H1 (cell line): Measurements from ENCODE around the gene CDH8. TPM values are rescaled to one million over a fixed set of nuclear protein-coding genes. Genes with fewer than 3 reads are reported as not detected.

ENCODE experiments used
- CTCF ChIA-PET: fragments of 300-600 bp; sonication (Branson Sonifier 250); formaldehyde crosslinking; loops from one replicate; lab custom pipeline; 2021; ENCODE audit not compliant: partially characterized antibody; lab: Charles Lee
- POLR2A ChIA-PET: fragments of 300-600 bp; sonication (Branson Sonifier 250); formaldehyde crosslinking; loops from one replicate; lab custom pipeline; 2021; ENCODE audit warnings: inconsistent platforms; ENCODE audit not compliant: partially characterized antibody; lab: Charles Lee
- DNase-seq, 2 experiments: peaks; one replicate each; pipeline versions ENCODE4 v3.0.0 to v3.0.0-alpha.2; 2010 to 2022; ENCODE audit warnings: low spot score in 2 of 2, low read depth in 1 of 2, mixed read lengths in 1 of 2
- FAIRE-seq: peaks from 2 replicates; lab custom pipeline; 2011; peaks lifted over from hg19 to GRCh38; lab: Jason Lieb, UNC
- H2AFZ ChIP-seq: 2 replicates; pipeline ENCODE4 v1.8.1; 2012; ENCODE audit warnings: low read length, inconsistent platforms
- H2AK5ac ChIP-seq: 2 replicates; pipeline ENCODE4 v1.6.1; 2013; ENCODE audit warnings: low read depth, low read length
- H2BK120ac ChIP-seq: replicated peaks from 2 replicates; pipeline ENCODE3; 2013; ENCODE audit warnings: low read depth, low read length, inconsistent platforms
- H2BK12ac ChIP-seq: 2 replicates; pipeline ENCODE4 v1.6.1; 2013; ENCODE audit warnings: low read depth, low read length
- H2BK15ac ChIP-seq: 2 replicates; pipeline ENCODE4 v1.6.1; 2013; ENCODE audit warnings: low read length
- H2BK20ac ChIP-seq: 2 replicates; pipeline ENCODE4 v1.6.1; 2013; ENCODE audit warnings: low read length
- H2BK5ac ChIP-seq: 2 replicates; pipeline ENCODE4 v1.6.1; 2013; ENCODE audit warnings: low read depth, low read length
- H3K14ac ChIP-seq: 2 replicates; pipeline ENCODE4 v1.6.1; 2013; ENCODE audit warnings: inconsistent platforms; ENCODE audit not compliant: insufficient read length
- H3K18ac ChIP-seq: 2 replicates; pipeline ENCODE4 v1.6.1; 2013; ENCODE audit warnings: low read length; ENCODE audit errors: extremely low read depth
- H3K23ac ChIP-seq: 2 replicates; pipeline ENCODE4 v1.6.1; 2013; ENCODE audit warnings: inconsistent platforms; ENCODE audit not compliant: insufficient read length
- H3K23me2 ChIP-seq: 2 replicates; pipeline ENCODE4 v1.6.1; 2013; ENCODE audit warnings: low read depth, low read length
- H3K27ac ChIP-seq: 2 replicates; pipeline ENCODE4 v1.6.1; 2011; ENCODE audit warnings: low read depth, low read length, inconsistent platforms
- H3K27me3 ChIP-seq, 4 experiments: replicated peaks in 1 of 4; 1 replicate in 1 of 4; 2 replicates in 3 of 4; pipeline versions ENCODE4 v1.6.1 to v1.8.1; 2011 to 2013; ENCODE audit warnings: low read length in 3 of 4, mild to moderate bottlenecking in 3 of 4, inconsistent platforms in 2 of 4, mixed read lengths in 2 of 4, moderate library complexity in 1 of 4; ENCODE audit not compliant: control insufficient read depth in 3 of 4, insufficient read depth in 3 of 4; ENCODE audit errors: extremely low read depth in 1 of 4
- H3K36me3 ChIP-seq, 4 experiments: 2 replicates each; pipeline versions ENCODE4 v1.6.1 to v1.8.1; 2011 to 2013; ENCODE audit warnings: mild to moderate bottlenecking in 4 of 4, low read length in 3 of 4, moderate library complexity in 2 of 4, control low read depth in 1 of 4, inconsistent platforms in 1 of 4; ENCODE audit not compliant: insufficient read depth in 4 of 4, control insufficient read depth in 2 of 4
- H3K4ac ChIP-seq: replicated peaks from 2 replicates; pipeline ENCODE3; 2013; ENCODE audit warnings: low read length, low read depth, mixed read lengths, inconsistent platforms; ENCODE audit not compliant: insufficient read length
- H3K4me1 ChIP-seq, 4 experiments: replicated peaks in 1 of 4; 1 replicate in 1 of 4; 2 replicates in 3 of 4; pipeline versions ENCODE4 v1.6.1 to v1.8.1; 2011 to 2013; ENCODE audit warnings: low read length in 3 of 4, inconsistent platforms in 2 of 4, mixed read lengths in 1 of 4; ENCODE audit not compliant: insufficient read depth in 4 of 4, control insufficient read depth in 3 of 4
- H3K4me2 ChIP-seq, 2 experiments: 2 replicates each; pipeline versions ENCODE4 v1.6.1 to v1.8.1; 2011 to 2013; ENCODE audit warnings: low read depth in 2 of 2, low read length in 2 of 2, control low read depth in 1 of 2, inconsistent platforms in 1 of 2, mild to moderate bottlenecking in 1 of 2; ENCODE audit not compliant: insufficient read depth in 1 of 2
- H3K4me3 ChIP-seq, 4 experiments: fragments of 200-600, 300-600 bp in 1 of 4; sonication (generic), shearing (Covaris generic), sonication (Bioruptor Twin) in 1 of 4; 2 replicates each; pipeline versions ENCODE4 v1.5.1 to v1.8.1; 2011 to 2016; ENCODE audit warnings: low read length in 4 of 4, low read depth in 3 of 4, control low read depth in 2 of 4, inconsistent platforms in 2 of 4, mild to moderate bottlenecking in 2 of 4, mixed read lengths in 1 of 4, moderate library complexity in 1 of 4; ENCODE audit not compliant: insufficient read depth in 2 of 4; ENCODE audit errors: extremely low read depth in 1 of 4
- H3K56ac ChIP-seq: replicated peaks from 2 replicates; pipeline ENCODE3; 2013; ENCODE audit warnings: low read depth, mild to moderate bottlenecking, mixed read lengths, low read length, inconsistent platforms; ENCODE audit not compliant: insufficient read length
- H3K79me1 ChIP-seq: 2 replicates; pipeline ENCODE4 v1.6.1; 2013; ENCODE audit warnings: low read depth, low read length, control low read depth
- H3K79me2 ChIP-seq, 2 experiments: 2 replicates each; pipeline versions ENCODE4 v1.6.1 to v1.8.1; 2012 to 2013; ENCODE audit warnings: low read length in 2 of 2, mild to moderate bottlenecking in 2 of 2, inconsistent platforms in 1 of 2; ENCODE audit not compliant: insufficient read depth in 2 of 2, control insufficient read depth in 1 of 2
- H3K9ac ChIP-seq, 4 experiments: replicated peaks in 1 of 4; 1 replicate in 1 of 4; 2 replicates in 3 of 4; pipeline versions ENCODE4 v1.6.1 to v1.8.1; 2011 to 2013; ENCODE audit warnings: low read depth in 3 of 4, low read length in 3 of 4, control low read depth in 2 of 4, mild to moderate bottlenecking in 2 of 4, moderate library complexity in 2 of 4, inconsistent platforms in 1 of 4; ENCODE audit errors: extremely low read depth in 1 of 4
- H3K9me3 ChIP-seq, 2 experiments: 2 replicates each; pipeline versions ENCODE4 v1.6.1 to v1.8.1; 2012 to 2013; ENCODE audit warnings: mild to moderate bottlenecking in 2 of 2, moderate library complexity in 2 of 2, control low read depth in 1 of 2, inconsistent platforms in 1 of 2, low read depth in 1 of 2, low read length in 1 of 2, mixed read lengths in 1 of 2; ENCODE audit not compliant: insufficient read depth in 2 of 2
- H4K20me1 ChIP-seq, 2 experiments: replicated peaks in 1 of 2; 2 replicates each; pipeline versions ENCODE3 to v1.8.1; 2011 to 2013; ENCODE audit warnings: inconsistent platforms in 2 of 2, low read length in 2 of 2, mild to moderate bottlenecking in 1 of 2; ENCODE audit not compliant: insufficient read depth in 2 of 2, control insufficient read depth in 1 of 2
- H4K5ac ChIP-seq: 2 replicates; pipeline ENCODE4 v1.6.1; 2013; ENCODE audit warnings: low read length, low read depth, mixed read lengths, inconsistent platforms; ENCODE audit not compliant: insufficient read length
- H4K8ac ChIP-seq: 2 replicates; pipeline ENCODE4 v1.8.0; 2013; ENCODE audit warnings: mild to moderate bottlenecking, moderate library complexity, low read length, inconsistent platforms; ENCODE audit not compliant: insufficient read depth; ENCODE audit errors: extremely low read depth
- H4K91ac ChIP-seq: replicated peaks from 2 replicates; pipeline ENCODE3; 2013; ENCODE audit warnings: low read length, mixed read lengths, inconsistent platforms; ENCODE audit not compliant: insufficient read length
- ASH2L ChIP-seq: fragments of 200-600, 300-600 bp; sonication (generic); IDR thresholded peaks from one replicate; pipeline ENCODE4 v1.7.1; 2017; ENCODE audit warnings: low read length
- ATF2 ChIP-seq: IDR thresholded peaks from 2 replicates; pipeline ENCODE4 v1.6.1; 2012; ENCODE audit warnings: low read length, inconsistent platforms
- HDAC6 ChIP-seq: IDR thresholded peaks from one replicate; pipeline ENCODE4 v1.7.1; 2012; ENCODE audit warnings: low read depth, mild to moderate bottlenecking, inconsistent platforms, low read length, moderate library complexity
- POU5F1 ChIP-seq: IDR thresholded peaks from 2 replicates; pipeline ENCODE4 v1.6.1; 2011; ENCODE audit warnings: low read depth, mild to moderate bottlenecking, low read length, moderate library complexity
- RXRA ChIP-seq: IDR thresholded peaks from 2 replicates; pipeline ENCODE4 v1.6.1; 2011; ENCODE audit warnings: low read depth, mild to moderate bottlenecking, low read length, moderate library complexity; ENCODE audit not compliant: insufficient read depth
- SP4 ChIP-seq: IDR thresholded peaks from 2 replicates; pipeline ENCODE4 v1.6.1; 2012; ENCODE audit warnings: low read length, inconsistent platforms
- SUZ12 ChIP-seq: fragments of 200-600 bp; sonication (generic); IDR thresholded peaks from 2 replicates; pipeline ENCODE4 v1.6.1; 2012; ENCODE audit warnings: mild to moderate bottlenecking, inconsistent platforms, low read length, moderate library complexity, mixed read lengths
- WGBS, 2 experiments: shearing (Covaris generic) in 1 of 2; methylation state at CpG; one replicate each; pipeline versions ENCODE4 v1.1.6 to v1.1.7; 2013 to 2015; ENCODE audit warnings: low lambda C conversion rate in 2 of 2, mixed read lengths in 2 of 2, inconsistent platforms in 1 of 2, low coverage in 1 of 2, missing lambda C conversion rate in 1 of 2; ENCODE audit not compliant: insufficient replicate concordance in 2 of 2, insufficient coverage in 1 of 2, insufficient read length in 1 of 2; ENCODE audit errors: extremely low coverage in 1 of 2, missing lambda C conversion rate in 1 of 2; 5-methylcytosine and 5-hydroxymethylcytosine counted together
- polyA plus RNA-seq, 7 experiments: library from polyadenylated mRNA; depleted of rRNA in 3 of 7; stranded (reverse) in 5 of 7; unstranded in 2 of 7; fragments of >200 nt in 5 of 7; fragments of 200-250 nt in 2 of 7; gene quantifications; 1 replicate in 5 of 7; 2 replicates in 1 of 7; 4 replicates in 1 of 7; pipeline versions ENCODE4 v1.2.1 to v1.2.3, GENCODE V29; 2011 to 2013; ENCODE audit warnings: missing spikeins in 2 of 7, mixed read lengths in 2 of 7
- total RNA-seq: library from RNA; stranded (reverse); fragmentation: NEBNext Ultra II Directional; extraction: Animal tissue kit (Norgen Biotek cat#: 25700); gene quantifications from 2 replicates; pipeline ENCODE4 v1.2.1, GENCODE V29; 2021

CDH8 gene
- total and polyA plus RNA-seq, 2 of the 8 experiments (the other 6 are each of a cell fraction or from before 2014, with no cell fraction given), result 7.7 to 8.4 TPM

GRCh38 chr16:61681124-61681523 lies 355.1 kb downstream of the CDH8 start:
- Histone ChIP-seq H3K18ac (no peak overlapping the region), H3K4ac (no peak overlapping the region), H4K5ac (no peak overlapping the region), H3K27me3 (no peaks in the 10 kb centered on the region), H3K4me2 (no peak overlapping the region), H2BK20ac (no peak overlapping the region), H2AFZ (no peak overlapping the region), H2BK5ac (no peak overlapping the region), H3K27ac (no peak overlapping the region), H4K8ac (no peak overlapping the region)
- FAIRE-seq, result no peak
- CTCF ChIA-PET, result interaction anchor here (1.2 to 1.3 kb wide), 3 partner anchors 9 to 361 kb away, joined by 3 to 4 read pairs (median 3); no protein-coding TSS in a partner anchor
- TF ChIP-seq ASH2L, result no peak
- no peak for TF ChIP-seq SUZ12
- no peak for TF ChIP-seq ATF2
- no peak for TF ChIP-seq HDAC6
- no peak for TF ChIP-seq RXRA
- TF ChIP-seq POU5F1, result no peak
- TF ChIP-seq SP4, result no peak
- TF ChIP-seq, all 59 proteins: peak for 0
- no peak overlapping the region for H3K23ac ChIP-seq
- 91% methylated on average over 1 of the region's 1 CpG; no CpG with 5 or more reads in 1 of the 2 experiments for WGBS, 2 experiments
- H3K23me2 ChIP-seq, result no peaks in the 10 kb centered on the region; the same call in 1 of the 2 replicates
- no peaks in the 10 kb centered on the region for H3K36me3 ChIP-seq
- POLR2A ChIA-PET, result no interaction called here
- no peak overlapping the region for H2BK120ac ChIP-seq
- no peaks in the 10 kb centered on the region for H4K20me1 ChIP-seq
- H2AK5ac ChIP-seq, result no peak overlapping the region
- H3K79me1 ChIP-seq, result no peaks in the 10 kb centered on the region
- H2BK12ac ChIP-seq, result no peak overlapping the region
- DNase-seq, result no peak
- H3K79me2 ChIP-seq, result no peaks in the 10 kb centered on the region
- H2BK15ac ChIP-seq, result no peak overlapping the region
- no peaks in the 10 kb centered on the region for H3K9me3 ChIP-seq
- no peak overlapping the region for H3K9ac ChIP-seq
- H4K91ac ChIP-seq, result no peak overlapping the region
- no peak overlapping the region for H3K4me3 ChIP-seq
- peaks cover 0 to 7% (median 0%) of the 10 kb centered on the region in 4 experiments; a peak in 2 of 7 replicates for H3K4me1 ChIP-seq
- H3K14ac ChIP-seq, result no peak overlapping the region
- no peak overlapping the region for H3K56ac ChIP-seq
